GM18517 (cell line): ENCODE measurements around the gene L2HGDH.
A peak's percentile ranks its signal among the peaks of the same experiment; 100 is the strongest.

Experiments used
- ATAC-seq: cut with Tn5 transposase; IDR thresholded peaks from one replicate; pipeline ENCODE4 v1.9.1; 2021; ENCODE audit warnings: mild to moderate bottlenecking, moderate library complexity; ENCODE audit not compliant: unreplicated experiment

Gene L2HGDH

GRCh38 chr14:50230701-50231474 is 81.1 kb downstream of the L2HGDH start:
- ATAC-seq, result peak; percentile 32

- ATAC-seq, result no peak
Measured at GRCh38 chr14:50230401-50230700, 81.7 kb downstream of the L2HGDH start.

GRCh38 chr14:50229681-50230080 is 82.3 kb downstream of the L2HGDH start:
- ATAC-seq, result no peak

- no peak for ATAC-seq
Measured at GRCh38 chr14:50228313-50228712, 83.7 kb downstream of the L2HGDH start.

GRCh38 chr14:50225974-50226297 is 86.1 kb downstream of the L2HGDH start:
- no peak for ATAC-seq

GRCh38 chr14:50225067-50225973 is 86.7 kb downstream of the L2HGDH start:
- no peak for ATAC-seq

GRCh38 chr14:50222055-50222613 is 89.9 kb downstream of the L2HGDH start:
- no peak for ATAC-seq

GRCh38 chr14:50218501-50218900 is 93.5 kb downstream of the L2HGDH start:
- no peak for ATAC-seq

GRCh38 chr14:50215416-50215815 is 96.6 kb downstream of the L2HGDH start:
- no peak for ATAC-seq

GRCh38 chr14:50213795-50214194 is 98.2 kb downstream of the L2HGDH start:
- ATAC-seq, result no peak

- ATAC-seq, result no peak
Measured at GRCh38 chr14:50212726-50213125, 99.3 kb downstream of the L2HGDH start.

- ATAC-seq, result no peak
Measured at GRCh38 chr14:50210074-50210473, 102.0 kb downstream of the L2HGDH start.

- no peak for ATAC-seq
Measured at GRCh38 chr14:50198499-50198898, 113.5 kb downstream of the L2HGDH start.

GRCh38 chr14:50191499-50191898 is 120.5 kb downstream of the L2HGDH start:
- ATAC-seq, result no peak
